Cardiac atrium fibroblast (primary cell): ENCODE data around the gene TNS4. TPM values are rescaled to one million over a fixed set of nuclear protein-coding genes. Genes with fewer than 3 reads are reported as not detected.

Experiments
- total RNA-seq: library from RNA; depleted of rRNA; stranded (reverse); fragments of >200 nt; gene quantifications from 2 replicates; pipeline ENCODE4 v1.2.3, GENCODE V29; 2015

Gene TNS4
- 0.16 TPM in 1 of 2 replicates, not detected in the other for total RNA-seq

GRCh38 chr17:40501499-40501911 is at the start of gene TNS4:
Gene TNS4 (minus strand): TSS chr17:40501623. CDS start chr17:40496425, 5,198 bp downstream.

GRCh38 chr17:40443196-40443987 is 58.0 kb downstream of the TNS4 start, which contains the start of gene IGFBP4:
Gene IGFBP4 (plus strand): TSS chr17:40443450. CDS start chr17:40443736, 286 bp downstream.

Other genes with a start within 250 kb of the TNS4 start
- 5.2 and 9.6 TPM in 2 replicates for gene CDC6, start 213.7 kb downstream of the TNS4 start, total RNA-seq
- gene RARA, start 192.4 kb downstream of the TNS4 start, total RNA-seq = 35.6 and 63.9 TPM in 2 replicates
- 1.3 TPM in 1 of 2 replicates, not detected in the other for gene GJD3, start 136.9 kb downstream of the TNS4 start, total RNA-seq
- gene TOP2A, start 83.7 kb downstream of the TNS4 start, total RNA-seq = 20.9 and 34.5 TPM in 2 replicates
- 197 and 334 TPM in 2 replicates for gene IGFBP4, start 58.2 kb downstream of the TNS4 start, total RNA-seq
- not detected in 2 replicates for gene CCR7, start 63.8 kb upstream of the TNS4 start, total RNA-seq
- gene SMARCE1, start 146.2 kb upstream of the TNS4 start, total RNA-seq = 53.3 and 55.4 TPM in 2 replicates
- not detected in 2 replicates for gene KRT222, start 163.6 kb upstream of the TNS4 start, total RNA-seq
- gene KRT24, start 202.1 kb upstream of the TNS4 start, total RNA-seq = not detected in 2 replicates